Activated naive CD4-positive, alpha-beta T cell treated with anti-CD3 and anti-CD28 coated beads, Interleukin-2, amount 10 ng/mL, durations not matched to agents 7 days and 5 days (primary cell): ENCODE measurements around the gene COMT.

Experiments used
- CTCF ChIA-PET: fragments of 350-600 bp; sonication (Branson Sonifier 250); formaldehyde crosslinking; loops from one replicate; lab custom pipeline; 2021; ENCODE audit warnings: antibody characterized with exemption; lab: Charles Lee
- DNase-seq: peaks from one replicate; pipeline ENCODE4 v3.0.0-alpha.2; 2020
- H3K27ac Mint-ChIP-seq: one replicate; pipeline ENCODE4 v1.8.0; 2021; ENCODE audit warnings: mild to moderate bottlenecking, moderate library complexity, mixed read lengths
- H3K27me3 Mint-ChIP-seq: one replicate; pipeline ENCODE4 v1.8.0; 2021; ENCODE audit warnings: mild to moderate bottlenecking, mixed read lengths
- H3K36me3 Mint-ChIP-seq: one replicate; pipeline ENCODE4 v1.8.0; 2021; ENCODE audit warnings: mixed read lengths
- H3K4me1 Mint-ChIP-seq: one replicate; pipeline ENCODE4 v1.8.0; 2021; ENCODE audit warnings: mixed read lengths
- H3K4me3 Mint-ChIP-seq: one replicate; pipeline ENCODE4 v1.8.0; 2021; ENCODE audit warnings: mild to moderate bottlenecking, moderate library complexity, mixed read lengths
- H3K9me3 Mint-ChIP-seq: one replicate; pipeline ENCODE4 v1.8.0; 2021; ENCODE audit warnings: mixed read lengths

The COMT gene

GRCh38 chr22:19995611-19996339 lies 54.2 kb downstream of the COMT start:
- Mint-ChIP-seq H3K36me3 (no peaks in the 10 kb centered on the region), H3K27ac (no peak overlapping the region), H3K4me1 (no peaks in the 10 kb centered on the region), H3K27me3 (peaks cover 7% of the 10 kb centered on the region), H3K4me3 (no peak overlapping the region), H3K9me3 (no peaks in the 10 kb centered on the region)
- CTCF ChIA-PET: no interaction called here
- DNase-seq: no peak

- Mint-ChIP-seq H3K27me3 (peaks cover 16% of the 10 kb centered on the region), H3K27ac (no peak overlapping the region), H3K36me3 (no peaks in the 10 kb centered on the region), H3K4me3 (no peak overlapping the region), H3K4me1 (no peaks in the 10 kb centered on the region), H3K9me3 (no peaks in the 10 kb centered on the region)
- no peak for DNase-seq
- CTCF ChIA-PET: no interaction called here
Observed at GRCh38 chr22:19996694-19997384, 55.3 kb downstream of the COMT start.

GRCh38 chr22:19997561-19998231 lies 56.1 kb downstream of the COMT start:
- H3K4me3 Mint-ChIP-seq: no peak overlapping the region
- peaks cover 25% of the 10 kb centered on the region for H3K27me3 Mint-ChIP-seq
- H3K9me3 Mint-ChIP-seq: peaks cover 2% of the 10 kb centered on the region
- DNase-seq: no peak
- H3K36me3 Mint-ChIP-seq: no peaks in the 10 kb centered on the region
- no peak overlapping the region for H3K27ac Mint-ChIP-seq
- H3K4me1 Mint-ChIP-seq: no peaks in the 10 kb centered on the region
- CTCF ChIA-PET: interaction anchor here (0.7 kb wide), 1 partner anchor 76 kb away, joined by 3 read pairs; no protein-coding TSS in a partner anchor

GRCh38 chr22:19998232-19998951 lies 56.8 kb downstream of the COMT start:
- Mint-ChIP-seq H3K4me3 (no peak overlapping the region), H3K27me3 (peaks cover 31% of the 10 kb centered on the region), H3K9me3 (peaks cover 7% of the 10 kb centered on the region), H3K36me3 (no peaks in the 10 kb centered on the region), H3K27ac (no peak overlapping the region), H3K4me1 (no peaks in the 10 kb centered on the region)
- CTCF ChIA-PET: no interaction called here
- DNase-seq: no peak

GRCh38 chr22:19998991-19999820 lies 57.6 kb downstream of the COMT start:
- Mint-ChIP-seq H3K4me1 (no peaks in the 10 kb centered on the region), H3K4me3 (no peak overlapping the region), H3K27me3 (peaks cover 34% of the 10 kb centered on the region), H3K9me3 (peaks cover 11% of the 10 kb centered on the region), H3K36me3 (no peaks in the 10 kb centered on the region), H3K27ac (no peak overlapping the region)
- DNase-seq: no peak
- CTCF ChIA-PET: no interaction called here

- CTCF ChIA-PET: no interaction called here
- Mint-ChIP-seq H3K36me3 (no peaks in the 10 kb centered on the region), H3K27ac (no peak overlapping the region), H3K4me1 (no peaks in the 10 kb centered on the region), H3K27me3 (peaks cover 36% of the 10 kb centered on the region), H3K4me3 (no peak overlapping the region), H3K9me3 (peaks cover 12% of the 10 kb centered on the region)
- no peak for DNase-seq
Observed at GRCh38 chr22:20000246-20001081, 58.9 kb downstream of the COMT start.

- CTCF ChIA-PET: no interaction called here
- Mint-ChIP-seq H3K4me1 (no peaks in the 10 kb centered on the region), H3K36me3 (no peaks in the 10 kb centered on the region), H3K27me3 (peaks cover 36% of the 10 kb centered on the region), H3K4me3 (no peak overlapping the region), H3K9me3 (peaks cover 12% of the 10 kb centered on the region), H3K27ac (no peak overlapping the region)
- no peak for DNase-seq
Observed at GRCh38 chr22:20001082-20001638, 59.6 kb downstream of the COMT start.

- Mint-ChIP-seq H3K27ac (no peak overlapping the region), H3K4me1 (no peaks in the 10 kb centered on the region), H3K4me3 (no peak overlapping the region), H3K9me3 (peaks cover 12% of the 10 kb centered on the region), H3K27me3 (peaks cover 32% of the 10 kb centered on the region), H3K36me3 (no peaks in the 10 kb centered on the region)
- DNase-seq: no peak
- CTCF ChIA-PET: no interaction called here
Observed at GRCh38 chr22:20002128-20002527, 60.6 kb downstream of the COMT start.

- CTCF ChIA-PET: no interaction called here
- Mint-ChIP-seq H3K4me1 (no peaks in the 10 kb centered on the region), H3K27me3 (peaks cover 32% of the 10 kb centered on the region), H3K27ac (no peak overlapping the region), H3K4me3 (no peak overlapping the region), H3K36me3 (no peaks in the 10 kb centered on the region), H3K9me3 (peaks cover 12% of the 10 kb centered on the region)
- no peak for DNase-seq
Observed at GRCh38 chr22:20002636-20003035, 61.1 kb downstream of the COMT start.

- Mint-ChIP-seq H3K9me3 (peaks cover 12% of the 10 kb centered on the region), H3K36me3 (no peaks in the 10 kb centered on the region), H3K4me3 (no peak overlapping the region), H3K27ac (no peak overlapping the region), H3K27me3 (peaks cover 32% of the 10 kb centered on the region), H3K4me1 (no peaks in the 10 kb centered on the region)
- no peak for DNase-seq
- CTCF ChIA-PET: interaction anchor here (0.6 kb wide), 1 partner anchor 662 kb away, joined by 3 read pairs; no protein-coding TSS in a partner anchor
Observed at GRCh38 chr22:20003304-20003703, 61.7 kb downstream of the COMT start.

GRCh38 chr22:20004464-20004863 lies 62.9 kb downstream of the COMT start:
- no peak overlapping the region for H3K4me3 Mint-ChIP-seq
- peaks cover 12% of the 10 kb centered on the region for H3K9me3 Mint-ChIP-seq
- no peak overlapping the region for H3K27ac Mint-ChIP-seq
- CTCF ChIA-PET: no interaction called here
- H3K4me1 Mint-ChIP-seq: no peaks in the 10 kb centered on the region
- peaks cover 32% of the 10 kb centered on the region for H3K27me3 Mint-ChIP-seq
- H3K36me3 Mint-ChIP-seq: no peaks in the 10 kb centered on the region
- DNase-seq: no peak

- H3K27ac Mint-ChIP-seq: no peak overlapping the region
- peaks cover 6% of the 10 kb centered on the region for H3K27me3 Mint-ChIP-seq
- no peak overlapping the region for H3K4me3 Mint-ChIP-seq
- H3K36me3 Mint-ChIP-seq: no peaks in the 10 kb centered on the region
- DNase-seq: no peak
- CTCF ChIA-PET: no interaction called here
- no peaks in the 10 kb centered on the region for H3K4me1 Mint-ChIP-seq
- peaks cover 5% of the 10 kb centered on the region for H3K9me3 Mint-ChIP-seq
Observed at GRCh38 chr22:20008221-20008995, 66.8 kb downstream of the COMT start.
